Endometrial microvascular endothelial cells (primary cell): ENCODE measurements around the gene PFDN4. TPM values are rescaled to one million over a fixed set of nuclear protein-coding genes. Genes with fewer than 3 reads are reported as not detected.

Experiments used
- in situ Hi-C: cut with HindIII; loops from 2 replicates; pipeline ENCODE4 v1.10.0; 2017; ENCODE audit warnings: low sequenced_read_pairs, low pct_unique_long_range_greater_than_20kb; ENCODE audit errors: inconsistent ontology term
- total RNA-seq: library from RNA; depleted of rRNA; stranded (reverse); fragments of >200 nt; gene quantifications from one replicate; pipeline ENCODE4 v1.2.3, GENCODE V29; 2015; ENCODE audit errors: inconsistent ontology term

The PFDN4 gene
- total RNA-seq, 1 donor from 2014 or later: 69.5 TPM

- in situ Hi-C loops: no loop called here
These were observed 34.8 kb upstream of the PFDN4 start for GRCh38 chr20:54172856-54173652.

GRCh38 chr20:54173653-54174456, 34.0 kb upstream of the PFDN4 start, which contains the start of gene CYP24A1:
Gene CYP24A1 (minus strand): TSS chr20:54173986. CDS start chr20:54173579, 407 bp downstream.
- in situ Hi-C loops: no loop called here

- in situ Hi-C loops: no loop called here
These were observed 33.3 kb upstream of the PFDN4 start for GRCh38 chr20:54174457-54175175.

- in situ Hi-C loops: no loop called here
These were observed 31.3 kb upstream of the PFDN4 start for GRCh38 chr20:54176610-54177009.

- in situ Hi-C loops: no loop called here
These were observed 30.5 kb upstream of the PFDN4 start for GRCh38 chr20:54177378-54177777.

- in situ Hi-C loops: no loop called here
These were observed 29.6 kb upstream of the PFDN4 start for GRCh38 chr20:54178256-54178655.

- in situ Hi-C loops: no loop called here
These were observed 27.9 kb upstream of the PFDN4 start for GRCh38 chr20:54179946-54180345.

- in situ Hi-C loops: no loop called here
These were observed 27.0 kb upstream of the PFDN4 start for GRCh38 chr20:54180931-54181330.

- in situ Hi-C loops: no loop called here
These were observed 23.8 kb upstream of the PFDN4 start for GRCh38 chr20:54184071-54184470.

- in situ Hi-C loops: no loop called here
These were observed 22.8 kb upstream of the PFDN4 start for GRCh38 chr20:54184904-54185626.

- in situ Hi-C loops: no loop called here
These were observed 19.6 kb upstream of the PFDN4 start for GRCh38 chr20:54188132-54188849.

GRCh38 chr20:54189630-54190029, 18.3 kb upstream of the PFDN4 start:
- in situ Hi-C loops: no loop called here

- in situ Hi-C loops: no loop called here
These were observed 17.7 kb upstream of the PFDN4 start for GRCh38 chr20:54190217-54190616.

- in situ Hi-C loops: no loop called here
These were observed 14.1 kb upstream of the PFDN4 start for GRCh38 chr20:54193817-54194216.

GRCh38 chr20:54194724-54195438, 13.0 kb upstream of the PFDN4 start:
- in situ Hi-C loops: no loop called here

GRCh38 chr20:54195483-54196472, 12.1 kb upstream of the PFDN4 start:
- in situ Hi-C loops: no loop called here
